NK-92 (cell line): ENCODE results near the gene SRC.

Experiments
- DNase-seq: peaks from one replicate; lab custom pipeline; 2025; ENCODE audit not compliant: unreplicated experiment; lab: John Stamatoyannopoulos, UW

The SRC gene

GRCh38 chr20:37447688-37448087 is 101.7 kb downstream of the SRC start:
- no peak for DNase-seq

GRCh38 chr20:37449276-37449675 is 103.3 kb downstream of the SRC start:
- no peak for DNase-seq

- no peak for DNase-seq
Measured at GRCh38 chr20:37450344-37450743, 104.4 kb downstream of the SRC start.

DNA sequence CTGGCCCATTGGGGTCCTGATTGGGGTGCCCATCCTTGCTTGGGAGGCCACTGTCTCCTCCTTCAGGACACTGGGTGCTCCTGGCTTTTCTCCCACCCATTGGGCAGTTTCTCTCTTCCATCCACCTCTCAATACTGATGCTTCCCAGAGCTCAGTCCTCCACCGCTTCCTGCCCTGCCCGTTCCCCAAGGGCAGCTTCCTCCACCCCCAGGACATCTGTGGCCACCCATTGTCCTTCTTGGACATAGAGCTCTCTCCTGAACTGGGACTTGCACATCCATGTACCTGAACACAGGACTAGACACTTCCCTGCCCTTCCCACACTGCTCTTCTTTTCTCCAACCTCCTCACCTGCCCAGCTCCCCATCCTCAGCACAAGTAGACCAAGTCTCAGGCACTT is 105.7 kb downstream of the SRC start:
- no peak for DNase-seq

GRCh38 chr20:37452236-37452635 is 106.3 kb downstream of the SRC start:
- DNase-seq = no peak

DNA sequence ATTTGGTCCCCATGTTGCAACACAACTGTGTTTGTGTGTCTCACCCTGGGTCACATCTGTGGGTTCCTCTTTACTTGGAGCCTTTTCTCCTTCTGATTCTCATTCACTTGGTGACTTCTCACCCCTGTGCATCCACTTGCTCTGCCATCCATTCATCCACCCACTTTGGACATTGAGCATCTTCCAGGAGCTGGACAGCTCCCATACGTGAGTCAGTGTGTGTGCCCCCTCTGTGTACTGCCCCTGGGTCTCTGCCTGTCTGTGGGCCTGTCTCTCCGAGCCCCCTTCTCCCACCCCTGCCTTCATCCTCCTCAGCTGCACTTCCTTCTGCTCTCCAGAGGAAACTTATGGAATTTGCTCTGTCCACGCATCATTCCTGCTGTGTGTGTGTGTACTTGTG is 107.3 kb downstream of the SRC start:
- no peak for DNase-seq

- DNase-seq = no peak
Measured at GRCh38 chr20:37453836-37454235, 107.9 kb downstream of the SRC start.

DNA sequence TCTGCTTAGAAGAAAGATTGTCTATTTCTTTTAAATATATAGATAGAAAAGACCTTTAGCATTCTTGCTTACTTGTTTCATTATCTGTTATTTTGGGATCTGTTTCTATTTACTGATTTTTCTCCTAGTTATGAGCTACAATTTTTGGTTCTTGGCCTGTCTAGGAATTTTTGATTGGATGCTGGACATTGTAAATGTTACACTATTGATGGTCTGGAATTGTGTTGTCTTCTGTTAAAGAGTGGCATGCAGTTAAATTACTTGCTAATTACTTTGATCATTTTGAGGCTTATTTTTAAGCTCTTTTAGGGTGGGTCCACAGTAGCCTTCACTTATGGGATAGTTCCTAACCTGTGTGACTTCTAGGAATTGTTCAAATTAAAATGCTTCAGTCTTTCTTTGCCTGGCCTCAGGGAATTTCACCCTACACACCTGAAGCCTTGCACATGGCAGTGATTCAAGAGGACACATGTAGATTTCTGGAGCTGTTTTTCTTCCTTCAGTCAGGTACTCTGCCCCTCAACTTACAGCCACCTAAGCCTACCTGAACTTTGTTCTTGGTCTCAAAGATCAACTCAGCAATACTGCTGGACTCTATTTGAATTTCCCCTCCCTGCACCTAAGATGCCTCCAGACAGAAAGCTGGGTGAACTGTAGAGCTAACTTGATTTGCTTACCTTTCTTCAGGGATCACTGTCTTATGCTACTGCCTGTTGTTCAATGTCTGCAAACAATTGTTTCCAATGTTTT is 108.9 kb downstream of the SRC start:
- no peak for DNase-seq
